HCT116 (cell line): ENCODE measurements around the gene DIAPH3. TPM values are rescaled to one million over a fixed set of nuclear protein-coding genes. Genes with fewer than 3 reads are reported as not detected.

Experiments used
- CEBPB ChIP-seq: IDR thresholded peaks from 2 replicates; pipeline ENCODE4 v1.6.1; 2012; ENCODE audit warnings: low read depth
- CTCF ChIP-seq, 3 experiments: fragments of 200-600 bp in 1 of 3; sonication (generic) in 1 of 3; IDR thresholded peaks in 2 of 3; conservative IDR thresholded peaks in 1 of 3; 2 replicates each; pipeline ENCODE4 v1.5.1; 2012 to 2017; ENCODE audit warnings: low read depth in 2 of 3, low read length in 2 of 3, antibody characterized with exemption in 1 of 3, borderline replicate concordance in 1 of 3, control low read depth in 1 of 3, mild to moderate bottlenecking in 1 of 3, mixed read lengths in 1 of 3, mixed run types in 1 of 3, moderate library complexity in 1 of 3; ENCODE audit not compliant: insufficient read depth in 1 of 3
- EGR1 ChIP-seq: IDR thresholded peaks from 2 replicates; pipeline ENCODE4 v1.6.1; 2012; ENCODE audit warnings: low read depth
- EZH2phosphoT487 ChIP-seq: fragments of 200-600 bp; IDR thresholded peaks from 2 replicates; pipeline ENCODE4 v1.6.1; 2018; ENCODE audit warnings: antibody characterized with exemption, borderline replicate concordance
- SRF ChIP-seq: IDR thresholded peaks from 2 replicates; pipeline ENCODE4 v1.6.1; 2012; ENCODE audit warnings: low read depth
- ZFX ChIP-seq: fragments of 450-650 bp; IDR thresholded peaks from 2 replicates; pipeline ENCODE4 v1.6.1; 2017
- total RNA-seq: library from RNA; stranded (reverse); gene quantifications from one replicate; pipeline ENCODE4 v1.2.1, GENCODE V29; 2021; ENCODE audit not compliant: unreplicated experiment
- TF ChIP-seq, protein P1 (sequence below): IDR thresholded peaks from 2 replicates; pipeline ENCODE4 v1.6.1; 2012; ENCODE audit warnings: low read depth
- TF ChIP-seq, protein P2 (sequence below): IDR thresholded peaks from 2 replicates; pipeline ENCODE4 v1.6.1; 2011; ENCODE audit warnings: mild to moderate bottlenecking, low read length, moderate library complexity; ENCODE audit not compliant: insufficient replicate concordance; ENCODE audit errors: extremely low read depth

The DIAPH3 gene
- total RNA-seq, 1 experiment from 2014 or later: 22.8 TPM

GRCh38 chr13:59950266-59950665, 213.5 kb downstream of the DIAPH3 start (continued):
- TF ChIP-seq, protein P1, sequence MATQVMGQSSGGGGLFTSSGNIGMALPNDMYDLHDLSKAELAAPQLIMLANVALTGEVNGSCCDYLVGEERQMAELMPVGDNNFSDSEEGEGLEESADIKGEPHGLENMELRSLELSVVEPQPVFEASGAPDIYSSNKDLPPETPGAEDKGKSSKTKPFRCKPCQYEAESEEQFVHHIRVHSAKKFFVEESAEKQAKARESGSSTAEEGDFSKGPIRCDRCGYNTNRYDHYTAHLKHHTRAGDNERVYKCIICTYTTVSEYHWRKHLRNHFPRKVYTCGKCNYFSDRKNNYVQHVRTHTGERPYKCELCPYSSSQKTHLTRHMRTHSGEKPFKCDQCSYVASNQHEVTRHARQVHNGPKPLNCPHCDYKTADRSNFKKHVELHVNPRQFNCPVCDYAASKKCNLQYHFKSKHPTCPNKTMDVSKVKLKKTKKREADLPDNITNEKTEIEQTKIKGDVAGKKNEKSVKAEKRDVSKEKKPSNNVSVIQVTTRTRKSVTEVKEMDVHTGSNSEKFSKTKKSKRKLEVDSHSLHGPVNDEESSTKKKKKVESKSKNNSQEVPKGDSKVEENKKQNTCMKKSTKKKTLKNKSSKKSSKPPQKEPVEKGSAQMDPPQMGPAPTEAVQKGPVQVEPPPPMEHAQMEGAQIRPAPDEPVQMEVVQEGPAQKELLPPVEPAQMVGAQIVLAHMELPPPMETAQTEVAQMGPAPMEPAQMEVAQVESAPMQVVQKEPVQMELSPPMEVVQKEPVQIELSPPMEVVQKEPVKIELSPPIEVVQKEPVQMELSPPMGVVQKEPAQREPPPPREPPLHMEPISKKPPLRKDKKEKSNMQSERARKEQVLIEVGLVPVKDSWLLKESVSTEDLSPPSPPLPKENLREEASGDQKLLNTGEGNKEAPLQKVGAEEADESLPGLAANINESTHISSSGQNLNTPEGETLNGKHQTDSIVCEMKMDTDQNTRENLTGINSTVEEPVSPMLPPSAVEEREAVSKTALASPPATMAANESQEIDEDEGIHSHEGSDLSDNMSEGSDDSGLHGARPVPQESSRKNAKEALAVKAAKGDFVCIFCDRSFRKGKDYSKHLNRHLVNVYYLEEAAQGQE: no peak
- TF ChIP-seq ZFX (no peak), EZH2phosphoT487 (no peak), CEBPB (no peak), SRF (no peak), EGR1 (no peak), CTCF (IDR thresholded peaks at IDR 0.05 in 2 of 3, conservative IDR thresholded peaks at IDR 0.05 in 1 of 3; ENCODE audit: borderline replicate concordance in 1 of 3, insufficient read depth in 1 of 3, low read depth in 2 of 3, low read length in 2 of 3) (no peak)
- TF ChIP-seq, protein P2, sequence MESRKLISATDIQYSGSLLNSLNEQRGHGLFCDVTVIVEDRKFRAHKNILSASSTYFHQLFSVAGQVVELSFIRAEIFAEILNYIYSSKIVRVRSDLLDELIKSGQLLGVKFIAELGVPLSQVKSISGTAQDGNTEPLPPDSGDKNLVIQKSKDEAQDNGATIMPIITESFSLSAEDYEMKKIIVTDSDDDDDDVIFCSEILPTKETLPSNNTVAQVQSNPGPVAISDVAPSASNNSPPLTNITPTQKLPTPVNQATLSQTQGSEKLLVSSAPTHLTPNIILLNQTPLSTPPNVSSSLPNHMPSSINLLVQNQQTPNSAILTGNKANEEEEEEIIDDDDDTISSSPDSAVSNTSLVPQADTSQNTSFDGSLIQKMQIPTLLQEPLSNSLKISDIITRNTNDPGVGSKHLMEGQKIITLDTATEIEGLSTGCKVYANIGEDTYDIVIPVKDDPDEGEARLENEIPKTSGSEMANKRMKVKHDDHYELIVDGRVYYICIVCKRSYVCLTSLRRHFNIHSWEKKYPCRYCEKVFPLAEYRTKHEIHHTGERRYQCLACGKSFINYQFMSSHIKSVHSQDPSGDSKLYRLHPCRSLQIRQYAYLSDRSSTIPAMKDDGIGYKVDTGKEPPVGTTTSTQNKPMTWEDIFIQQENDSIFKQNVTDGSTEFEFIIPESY: no peak
